GM21723 (cell line): ENCODE measurements around the gene IFI30.
"Not testable (repeated sequence)": the region's sequence is repeated elsewhere in the genome, so short reads cannot be mapped to it uniquely, and the experiment has no call there.

ENCODE experiments used
- ATAC-seq: cut with Tn5 transposase; IDR thresholded peaks from one replicate; pipeline ENCODE4 v1.9.1; 2021; ENCODE audit warnings: mild to moderate bottlenecking, moderate library complexity; ENCODE audit not compliant: unreplicated experiment

IFI30 gene

GRCh38 chr19:18152442-18152816 is 21.2 kb upstream of the IFI30 start:
- peak; percentile 63 for ATAC-seq

DNA sequence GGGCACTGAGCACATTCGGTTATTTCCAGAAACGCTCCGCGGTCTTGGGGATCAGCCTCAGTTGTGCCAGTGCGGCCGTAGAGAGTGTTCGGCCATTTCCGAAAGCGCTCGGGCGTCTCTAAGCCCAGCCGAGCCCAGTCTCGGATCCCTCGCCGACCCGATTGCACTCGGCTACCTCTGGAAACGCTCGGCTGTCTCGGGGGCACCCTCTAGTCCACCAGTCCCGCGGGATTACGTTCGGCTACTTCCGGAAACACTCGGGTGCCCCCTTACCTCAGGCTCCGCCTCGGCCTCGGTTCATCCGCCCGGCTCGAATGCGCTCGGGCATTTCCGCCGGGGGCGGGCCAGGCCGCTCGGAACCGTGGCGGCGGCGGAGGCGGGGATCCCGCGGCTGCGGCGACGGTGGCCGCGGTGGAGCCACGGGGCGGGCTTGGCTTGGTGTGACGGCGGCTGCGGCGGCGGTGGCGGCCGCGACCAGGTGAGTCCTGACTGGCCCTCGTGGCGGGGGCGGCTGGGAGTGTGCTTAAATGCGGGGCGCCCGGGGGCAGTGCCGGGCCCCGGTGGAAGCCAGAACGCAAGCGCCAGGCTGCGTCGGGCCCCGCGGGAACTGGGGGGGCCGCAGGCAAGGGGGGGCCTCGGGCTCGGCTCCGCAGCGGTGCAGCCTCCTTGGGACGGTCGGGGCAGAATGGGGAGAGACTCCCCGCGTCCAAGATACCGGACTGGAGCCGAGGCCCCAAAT is 20.6 kb upstream of the IFI30 start, which contains the start of gene PIK3R2:
Gene PIK3R2 (plus strand): TSS at position 347 of the 739 bp plus-strand sequence. CDS start 2,717 bp downstream, outside the sequence.
- peak; percentile 74 for ATAC-seq

GRCh38 chr19:18153556-18154134 is 20.0 kb upstream of the IFI30 start:
- no peak for ATAC-seq

DNA sequence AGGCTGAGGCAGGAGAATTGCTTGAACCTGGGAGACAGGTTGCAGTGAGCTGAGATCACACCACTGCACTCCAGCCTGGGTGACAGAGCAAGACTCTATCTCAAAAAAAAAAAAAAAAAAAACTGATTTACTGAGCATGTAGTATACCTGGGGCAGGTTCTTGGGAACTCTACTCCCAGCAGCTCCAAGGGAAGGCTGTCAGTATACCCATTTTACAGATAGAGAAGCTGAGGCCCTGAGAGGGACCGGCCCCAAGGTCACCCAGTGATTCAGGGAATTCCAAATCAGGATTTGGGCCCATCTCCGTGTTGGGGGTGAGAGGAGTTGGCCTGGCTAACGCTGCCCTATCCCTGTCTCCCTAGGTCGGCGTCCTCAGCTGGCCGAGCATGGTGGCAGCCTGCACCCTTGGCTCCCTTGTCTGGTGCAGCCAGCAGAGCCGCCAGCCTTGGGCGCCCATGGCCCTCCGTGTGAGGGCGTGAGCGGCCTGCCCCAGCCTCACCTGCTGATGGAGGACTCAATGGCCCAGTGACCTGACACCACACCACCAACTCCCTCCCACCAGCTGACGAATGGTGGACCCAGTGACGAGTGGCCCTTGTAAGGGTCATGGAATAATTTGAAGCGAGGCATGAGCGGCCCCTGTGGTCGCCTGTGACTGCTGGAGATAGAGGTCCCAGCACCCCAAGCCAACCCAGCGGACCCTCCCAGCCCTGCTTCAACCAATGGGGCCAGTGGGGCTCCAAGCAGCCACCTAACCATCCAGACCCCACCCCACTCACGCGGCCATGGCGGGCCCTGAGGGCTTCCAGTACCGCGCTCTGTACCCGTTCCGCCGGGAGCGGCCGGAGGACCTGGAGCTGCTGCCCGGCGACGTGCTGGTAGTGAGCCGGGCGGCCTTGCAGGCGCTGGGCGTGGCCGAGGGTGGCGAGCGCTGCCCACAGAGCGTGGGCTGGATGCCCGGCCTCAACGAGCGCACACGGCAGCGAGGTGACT is 18.2 kb upstream of the IFI30 start:
- ATAC-seq: no peak

- ATAC-seq: no peak
Measured at GRCh38 chr19:18156268-18156667, 17.3 kb upstream of the IFI30 start.

GRCh38 chr19:18156841-18157464 is 16.7 kb upstream of the IFI30 start:
- no peak for ATAC-seq

DNA sequence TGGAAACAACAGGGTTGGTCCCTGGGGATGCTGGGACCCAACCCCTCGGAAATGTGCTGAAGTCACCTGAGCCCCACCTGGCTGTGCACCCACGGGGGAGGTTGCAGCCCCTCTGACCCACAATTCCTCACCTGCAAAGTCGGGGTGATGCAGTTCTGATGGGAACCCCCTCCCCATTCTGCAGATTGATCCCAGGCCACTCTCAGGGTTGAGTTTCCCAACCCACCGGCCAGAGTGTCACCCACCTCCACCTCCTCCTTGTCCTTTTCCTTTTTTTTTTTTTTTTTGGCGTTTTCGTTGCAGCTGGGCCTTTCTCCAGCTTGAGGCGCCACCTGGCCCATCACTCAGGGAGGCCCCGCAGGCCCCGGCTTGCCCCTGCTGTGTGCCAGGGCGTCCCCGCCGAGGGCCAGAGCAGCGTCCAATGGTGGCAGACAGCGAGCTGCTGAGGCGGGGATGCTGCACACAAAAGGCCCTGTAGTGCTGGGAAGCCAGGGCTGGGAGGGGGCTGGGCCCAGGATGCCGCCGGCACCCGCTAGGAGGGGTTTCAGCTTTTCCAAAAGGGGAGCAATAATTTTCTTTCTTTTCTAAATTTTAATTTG is 16.0 kb upstream of the IFI30 start:
- no peak for ATAC-seq

GRCh38 chr19:18158467-18158866 is 15.1 kb upstream of the IFI30 start:
- no peak for ATAC-seq

GRCh38 chr19:18159059-18159616 is 14.5 kb upstream of the IFI30 start:
- not testable (repeated sequence) for ATAC-seq

GRCh38 chr19:18159810-18160209 is 13.8 kb upstream of the IFI30 start:
- no peak for ATAC-seq

- no peak for ATAC-seq
Measured at GRCh38 chr19:18160493-18160970, 13.1 kb upstream of the IFI30 start.

- ATAC-seq: peak; percentile 55
Measured at GRCh38 chr19:18160971-18161635, 12.5 kb upstream of the IFI30 start.

DNA sequence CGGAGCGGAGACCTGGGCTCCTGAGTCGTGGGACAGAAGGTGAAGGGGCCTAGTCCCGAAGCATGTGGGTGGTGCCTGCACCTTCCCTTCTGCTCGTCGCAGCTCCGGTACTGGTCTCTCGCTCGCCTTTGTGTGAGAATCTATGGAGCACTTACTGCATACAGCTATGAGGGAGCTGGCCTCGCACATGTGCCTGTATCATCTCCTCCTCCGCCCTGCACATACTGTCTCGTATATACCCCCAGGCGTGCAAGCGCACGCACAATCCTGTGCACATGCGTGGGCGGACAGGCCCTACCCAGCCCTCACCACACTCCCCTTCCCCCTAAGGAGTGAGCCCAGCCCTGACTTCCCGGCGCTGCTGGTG is 12.0 kb upstream of the IFI30 start:
- ATAC-seq: no peak

DNA sequence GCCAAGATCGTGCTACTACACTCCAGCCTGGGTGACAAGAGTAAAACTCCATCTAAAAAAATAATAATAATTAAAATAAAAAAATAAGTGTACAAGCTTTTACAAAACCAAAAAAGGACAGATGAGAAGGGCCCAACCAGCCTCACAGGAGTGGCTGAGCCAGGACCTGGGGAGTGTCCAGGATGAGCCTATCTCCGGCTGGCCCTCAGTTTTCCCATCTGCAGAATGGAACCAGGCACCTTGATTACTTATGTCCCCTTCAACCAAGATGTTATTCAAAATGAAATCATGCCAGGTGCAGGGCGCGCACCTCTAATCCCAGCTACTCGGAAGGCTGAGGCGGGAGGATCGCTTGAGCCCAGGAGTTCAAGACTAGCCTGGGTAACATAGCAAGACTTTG is 9.5 kb upstream of the IFI30 start:
- ATAC-seq: no peak

DNA sequence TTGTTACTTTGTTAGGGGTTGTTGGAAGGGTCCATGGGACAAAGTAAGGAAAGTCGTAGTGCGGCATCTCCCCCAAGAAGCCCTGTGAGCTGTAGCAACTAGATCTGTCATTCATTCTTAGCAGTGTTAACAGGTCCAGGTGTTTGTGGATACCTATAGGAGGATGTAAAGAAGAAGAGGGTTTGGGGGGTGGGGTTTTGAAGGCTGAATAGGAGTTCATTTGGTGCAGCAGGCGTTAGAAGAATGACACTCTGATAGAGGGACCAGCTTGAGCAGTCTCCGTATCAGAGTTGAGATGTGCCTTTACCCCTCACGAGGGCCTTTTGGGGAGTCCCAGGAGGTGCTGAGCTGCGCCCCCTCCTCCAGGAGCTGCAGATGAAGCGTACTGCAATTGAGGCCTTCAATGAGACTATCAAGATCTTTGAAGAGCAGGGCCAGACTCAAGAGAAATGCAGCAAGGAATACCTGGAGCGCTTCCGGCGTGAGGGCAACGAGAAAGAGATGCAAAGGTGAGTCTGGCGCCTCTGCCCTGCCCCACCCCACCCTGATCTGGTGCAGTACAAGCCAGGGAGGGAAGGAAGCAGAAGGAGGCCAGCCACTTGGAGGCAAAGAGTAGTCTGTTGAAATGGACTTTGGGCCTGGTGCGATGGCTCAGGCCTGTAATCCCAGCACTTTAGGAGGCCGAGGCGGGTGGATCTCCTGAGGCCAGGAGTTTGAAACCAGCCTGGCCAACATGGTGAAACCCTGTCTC is 7.6 kb upstream of the IFI30 start:
- no peak for ATAC-seq

DNA sequence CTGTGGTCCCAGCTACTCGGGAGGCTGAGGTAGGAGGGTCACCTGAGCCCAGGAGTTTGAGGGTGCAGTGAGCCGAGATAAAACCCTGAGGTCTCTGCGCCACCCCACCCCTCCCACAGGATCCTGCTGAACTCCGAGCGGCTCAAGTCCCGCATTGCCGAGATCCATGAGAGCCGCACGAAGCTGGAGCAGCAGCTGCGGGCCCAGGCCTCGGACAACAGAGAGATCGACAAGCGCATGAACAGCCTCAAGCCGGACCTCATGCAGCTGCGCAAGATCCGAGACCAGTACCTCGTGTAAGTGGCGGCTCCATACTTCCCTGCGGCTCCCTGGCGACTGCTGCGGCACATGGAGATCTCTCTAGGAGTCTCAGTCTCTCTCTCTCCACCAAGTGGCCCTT is 6.6 kb upstream of the IFI30 start:
- no peak for ATAC-seq

DNA sequence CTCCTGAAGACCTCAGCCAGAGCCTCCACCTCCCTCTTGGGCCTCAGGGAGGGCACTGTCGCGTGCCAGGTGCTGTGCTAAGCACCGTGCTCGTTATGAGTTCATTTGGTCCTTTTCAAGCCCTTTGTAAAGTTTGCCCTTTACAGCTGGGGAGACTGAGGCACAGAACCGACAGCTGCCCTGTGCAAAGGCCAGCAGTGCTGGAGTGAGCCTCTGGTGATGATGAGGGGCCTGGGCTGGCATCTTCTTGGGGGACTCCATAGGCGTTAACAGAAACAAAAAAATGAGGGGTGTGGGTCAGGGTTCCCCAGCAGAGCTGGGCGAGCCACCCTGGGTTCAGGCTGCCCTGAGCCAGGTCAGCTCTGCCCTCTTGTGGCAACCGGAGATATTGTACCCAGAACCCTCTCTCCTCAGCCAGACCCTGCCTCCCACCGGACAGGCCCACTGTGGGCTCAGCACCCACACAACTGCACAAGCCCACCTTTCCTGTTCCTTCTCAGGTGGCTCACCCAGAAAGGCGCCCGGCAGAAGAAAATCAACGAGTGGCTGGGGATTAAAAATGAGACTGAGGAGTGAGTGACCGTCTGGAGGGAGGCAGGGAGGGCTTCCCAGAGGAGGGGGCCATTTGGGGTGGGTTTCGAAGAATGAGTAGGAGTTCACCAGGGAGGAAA is 5.5 kb upstream of the IFI30 start:
- peak; percentile 36 for ATAC-seq

DNA sequence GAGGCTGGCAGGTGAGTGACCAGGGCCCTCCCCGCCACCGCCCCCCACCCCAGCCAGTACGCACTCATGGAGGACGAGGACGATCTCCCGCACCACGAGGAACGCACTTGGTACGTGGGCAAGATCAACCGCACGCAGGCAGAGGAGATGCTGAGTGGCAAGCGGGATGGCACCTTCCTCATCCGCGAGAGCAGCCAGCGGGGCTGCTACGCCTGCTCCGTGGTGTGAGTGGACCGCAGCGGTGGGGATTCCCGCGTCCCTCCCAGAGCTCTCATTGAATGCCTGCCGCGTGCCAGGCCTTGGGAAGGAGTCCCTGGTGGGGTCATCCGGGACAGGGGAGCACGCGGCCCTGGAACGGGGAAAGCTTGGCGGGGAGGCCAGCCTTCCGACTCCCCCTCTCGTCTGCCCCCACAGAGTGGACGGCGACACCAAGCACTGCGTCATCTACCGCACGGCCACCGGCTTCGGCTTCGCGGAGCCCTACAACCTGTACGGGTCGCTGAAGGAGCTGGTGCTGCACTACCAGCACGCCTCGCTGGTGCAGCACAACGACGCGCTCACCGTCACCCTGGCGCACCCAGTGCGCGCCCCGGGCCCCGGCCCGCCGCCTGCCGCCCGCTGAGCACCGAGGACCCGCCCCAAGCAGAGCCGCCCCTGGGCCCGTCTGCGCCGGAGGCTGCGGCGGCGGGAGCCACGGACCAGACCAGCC is 4.8 kb upstream of the IFI30 start:
- no peak for ATAC-seq
